ENCODE measurements around the gene GLRA3.
"Not testable (repeated sequence)": the region's sequence is repeated elsewhere in the genome, so short reads cannot be mapped to it uniquely, and the experiment has no call there.

Gene GLRA3

DNA sequence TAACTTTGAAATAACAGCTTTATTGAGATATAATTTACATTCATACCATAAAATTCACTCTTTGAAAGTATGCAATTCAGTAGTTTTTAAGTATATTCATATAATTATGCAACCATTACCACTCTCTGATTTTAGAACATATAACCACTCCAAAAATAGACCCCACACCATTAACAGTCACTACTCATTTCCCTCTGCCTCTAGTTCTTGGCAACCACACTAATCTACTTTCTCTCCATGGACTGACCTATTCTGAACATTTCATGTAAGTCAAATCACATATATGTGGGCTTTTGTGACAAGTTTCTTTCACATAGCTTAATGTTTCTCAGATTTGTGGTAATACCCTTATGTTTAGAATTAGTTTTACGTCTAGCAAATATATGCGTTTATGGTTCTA lies 19.5 kb upstream of the GLRA3 start:
- CTCF ChIA-PET = no interaction called here
- peaks cover 3% of the 10 kb centered on the region for H3K9me3 Mint-ChIP-seq
- no peak overlapping the region for H3K4me3 Mint-ChIP-seq
- H3K27me3 Mint-ChIP-seq = no peaks in the 10 kb centered on the region
- H3K4me1 Mint-ChIP-seq = no peaks in the 10 kb centered on the region
- H3K36me3 Mint-ChIP-seq = no peaks in the 10 kb centered on the region
- no peak for DNase-seq
- H3K27ac Mint-ChIP-seq = no peak overlapping the region

DNA sequence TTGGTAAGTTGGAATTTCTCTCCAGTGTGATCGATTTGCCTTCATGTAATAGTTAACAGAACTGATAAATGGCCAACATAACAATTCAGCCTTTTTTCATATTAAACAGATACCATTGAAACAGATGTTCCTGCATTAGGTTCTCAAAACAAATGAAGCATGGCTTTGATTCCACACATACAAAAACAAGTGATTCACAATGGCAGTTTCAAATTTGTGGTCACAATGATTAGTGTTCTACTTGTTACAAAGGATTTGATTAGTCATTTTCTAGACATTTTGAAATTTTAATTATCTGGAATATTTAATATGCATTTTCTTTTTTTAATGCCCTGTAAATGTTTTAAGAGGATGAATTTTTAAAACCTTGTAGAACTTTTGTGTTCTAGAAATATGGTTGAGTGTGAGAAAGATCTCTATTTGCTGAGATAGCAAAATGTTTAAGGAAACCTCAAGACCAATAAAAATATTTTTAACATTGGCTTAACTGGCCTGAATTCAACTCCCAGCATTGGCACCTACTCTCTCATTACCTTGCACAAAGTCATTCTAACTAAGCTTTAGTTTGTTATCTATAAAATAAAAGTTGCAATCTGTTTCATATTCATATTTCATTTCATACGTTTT lies 18.9 kb upstream of the GLRA3 start:
- Mint-ChIP-seq H3K4me1 (no peaks in the 10 kb centered on the region), H3K27ac (no peak overlapping the region), H3K27me3 (no peaks in the 10 kb centered on the region), H3K36me3 (no peaks in the 10 kb centered on the region), H3K9me3 (peaks cover 3% of the 10 kb centered on the region), H3K4me3 (no peak overlapping the region)
- CTCF ChIA-PET = no interaction called here
- DNase-seq = no peak

DNA sequence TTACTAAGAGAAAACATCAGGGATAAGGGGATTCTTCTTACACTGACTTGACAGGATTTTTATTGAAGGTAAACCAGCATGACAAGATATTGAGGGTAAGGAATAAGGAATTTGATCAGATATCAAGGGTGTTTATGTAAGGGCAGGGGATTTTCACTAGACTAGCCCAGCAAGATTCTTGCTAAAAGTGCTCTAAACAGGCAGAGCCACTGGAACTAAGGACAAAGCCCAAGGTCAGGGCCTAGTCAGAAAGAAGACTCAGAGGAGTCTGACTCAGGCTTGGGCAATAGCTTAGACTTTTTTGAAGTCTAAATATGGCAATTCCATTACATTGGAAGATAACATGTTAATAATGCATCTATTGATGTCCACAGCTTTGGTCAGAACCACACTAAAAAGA lies 6.5 kb upstream of the GLRA3 start:
- Mint-ChIP-seq H3K4me3 (no peak overlapping the region), H3K4me1 (no peaks in the 10 kb centered on the region), H3K9me3 (peaks cover 2% of the 10 kb centered on the region), H3K36me3 (no peaks in the 10 kb centered on the region), H3K27me3 (no peaks in the 10 kb centered on the region), H3K27ac (no peak overlapping the region)
- CTCF ChIA-PET = no interaction called here
- DNase-seq = no peak

GRCh38 chr4:174834477-174834876 lies 5.4 kb upstream of the GLRA3 start:
- no peak for DNase-seq
- H3K27me3 Mint-ChIP-seq = no peaks in the 10 kb centered on the region
- no peaks in the 10 kb centered on the region for H3K4me1 Mint-ChIP-seq
- CTCF ChIA-PET = no interaction called here
- H3K36me3 Mint-ChIP-seq = no peaks in the 10 kb centered on the region
- H3K4me3 Mint-ChIP-seq = no peak overlapping the region
- peaks cover 2% of the 10 kb centered on the region for H3K9me3 Mint-ChIP-seq
- no peak overlapping the region for H3K27ac Mint-ChIP-seq

- DNase-seq = no peak
- CTCF ChIA-PET = no interaction called here
- peaks cover 6% of the 10 kb centered on the region for H3K27me3 Mint-ChIP-seq
- peaks cover 4% of the 10 kb centered on the region for H3K9me3 Mint-ChIP-seq
- H3K4me3 Mint-ChIP-seq = no peak overlapping the region
- H3K36me3 Mint-ChIP-seq = no peaks in the 10 kb centered on the region
- peaks cover 3% of the 10 kb centered on the region for H3K4me1 Mint-ChIP-seq
- H3K27ac Mint-ChIP-seq = no peak overlapping the region
Observed at GRCh38 chr4:174826660-174827059, 2.4 kb downstream of the GLRA3 start.

DNA sequence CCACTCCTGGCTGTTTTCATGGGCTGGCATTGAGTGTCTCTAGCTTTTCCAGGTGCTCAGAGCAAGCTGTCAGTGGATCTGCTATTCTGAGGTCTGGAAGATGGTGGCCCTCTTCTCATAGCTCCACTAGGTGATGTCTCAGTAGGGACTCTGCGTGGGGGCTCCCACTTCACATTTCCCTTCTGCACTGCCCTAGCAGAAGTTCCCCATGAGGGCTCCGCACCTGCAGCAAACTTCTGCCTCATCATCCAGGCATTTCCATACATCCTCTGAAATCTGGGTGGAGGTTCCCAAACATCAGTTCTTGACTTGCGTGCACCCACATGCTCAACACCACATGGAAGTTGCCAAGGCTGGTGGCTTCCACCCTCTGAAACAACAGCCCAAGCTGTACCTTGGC lies 13.8 kb downstream of the GLRA3 start:
- CTCF ChIA-PET = no interaction called here
- Mint-ChIP-seq H3K36me3 (no peaks in the 10 kb centered on the region), H3K27me3 (no peaks in the 10 kb centered on the region), H3K9me3 (no peaks in the 10 kb centered on the region), H3K27ac (no peak overlapping the region), H3K4me3 (no peak overlapping the region), H3K4me1 (no peaks in the 10 kb centered on the region)
- DNase-seq = no peak

- no peak for DNase-seq
- H3K4me1 Mint-ChIP-seq = no peaks in the 10 kb centered on the region
- no peak overlapping the region for H3K4me3 Mint-ChIP-seq
Observed at GRCh38 chr4:174813292-174813691, 15.8 kb downstream of the GLRA3 start.

DNA sequence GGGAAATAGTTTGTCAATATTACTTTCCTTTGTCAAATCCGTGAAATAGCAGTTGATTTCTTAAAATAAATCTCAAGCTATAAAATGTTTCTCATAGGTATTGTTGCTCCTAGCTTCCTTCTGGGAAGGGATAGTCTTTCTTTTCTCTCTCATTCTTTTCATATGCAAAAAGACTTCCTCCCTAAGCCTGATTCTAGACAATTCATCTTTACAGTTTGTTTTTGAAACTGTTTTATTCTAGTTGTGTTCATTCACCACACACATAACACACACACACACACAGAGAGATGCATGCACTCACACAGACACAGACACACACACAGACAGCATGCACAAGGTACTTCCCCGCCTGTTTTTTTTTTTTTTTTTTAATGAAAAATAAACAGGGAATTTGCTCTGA lies 18.2 kb downstream of the GLRA3 start:
- H3K9me3 Mint-ChIP-seq = no peaks in the 10 kb centered on the region
- no peak overlapping the region for H3K27ac Mint-ChIP-seq
- no peak for DNase-seq
- H3K36me3 Mint-ChIP-seq = no peaks in the 10 kb centered on the region
- H3K27me3 Mint-ChIP-seq = no peaks in the 10 kb centered on the region
- no peak overlapping the region for H3K4me3 Mint-ChIP-seq
- H3K4me1 Mint-ChIP-seq = no peaks in the 10 kb centered on the region
- CTCF ChIA-PET = no interaction called here

More at GRCh38 chr4:174813292-174813691, 15.8 kb downstream of the GLRA3 start:
- H3K27me3 Mint-ChIP-seq = no peaks in the 10 kb centered on the region
- CTCF ChIA-PET = no interaction called here
- H3K36me3 Mint-ChIP-seq = no peaks in the 10 kb centered on the region
- H3K9me3 Mint-ChIP-seq = no peaks in the 10 kb centered on the region
- H3K27ac Mint-ChIP-seq = no peak overlapping the region

GRCh38 chr4:174808836-174809235 lies 20.2 kb downstream of the GLRA3 start:
- no peak for DNase-seq
- no peaks in the 10 kb centered on the region for H3K36me3 Mint-ChIP-seq
- H3K4me1 Mint-ChIP-seq = no peaks in the 10 kb centered on the region
- H3K9me3 Mint-ChIP-seq = no peaks in the 10 kb centered on the region
- H3K4me3 Mint-ChIP-seq = no peak overlapping the region
- no peaks in the 10 kb centered on the region for H3K27me3 Mint-ChIP-seq
- CTCF ChIA-PET = no interaction called here
- H3K27ac Mint-ChIP-seq = no peak overlapping the region

- no peak for DNase-seq
- CTCF ChIA-PET = no interaction called here
- no peaks in the 10 kb centered on the region for H3K4me1 Mint-ChIP-seq
- no peaks in the 10 kb centered on the region for H3K27me3 Mint-ChIP-seq
- H3K9me3 Mint-ChIP-seq = no peaks in the 10 kb centered on the region
- H3K36me3 Mint-ChIP-seq = no peaks in the 10 kb centered on the region
- H3K27ac Mint-ChIP-seq = no peak overlapping the region
- no peak overlapping the region for H3K4me3 Mint-ChIP-seq
Observed at GRCh38 chr4:174808119-174808518, 20.9 kb downstream of the GLRA3 start.

GRCh38 chr4:174805746-174806145 lies 23.3 kb downstream of the GLRA3 start:
- no peaks in the 10 kb centered on the region for H3K36me3 Mint-ChIP-seq
- no peaks in the 10 kb centered on the region for H3K9me3 Mint-ChIP-seq
- no peaks in the 10 kb centered on the region for H3K4me1 Mint-ChIP-seq
- no peak overlapping the region for H3K27ac Mint-ChIP-seq
- no peaks in the 10 kb centered on the region for H3K27me3 Mint-ChIP-seq
- DNase-seq = no peak
- CTCF ChIA-PET = no interaction called here
- no peak overlapping the region for H3K4me3 Mint-ChIP-seq

GRCh38 chr4:174794543-174795094 lies 34.4 kb downstream of the GLRA3 start:
- Mint-ChIP-seq H3K4me1 (no peaks in the 10 kb centered on the region), H3K4me3 (no peak overlapping the region), H3K9me3 (no peaks in the 10 kb centered on the region), H3K36me3 (no peaks in the 10 kb centered on the region), H3K27me3 (no peaks in the 10 kb centered on the region), H3K27ac (no peak overlapping the region)
- CTCF ChIA-PET = no interaction called here
- no peak for DNase-seq

DNA sequence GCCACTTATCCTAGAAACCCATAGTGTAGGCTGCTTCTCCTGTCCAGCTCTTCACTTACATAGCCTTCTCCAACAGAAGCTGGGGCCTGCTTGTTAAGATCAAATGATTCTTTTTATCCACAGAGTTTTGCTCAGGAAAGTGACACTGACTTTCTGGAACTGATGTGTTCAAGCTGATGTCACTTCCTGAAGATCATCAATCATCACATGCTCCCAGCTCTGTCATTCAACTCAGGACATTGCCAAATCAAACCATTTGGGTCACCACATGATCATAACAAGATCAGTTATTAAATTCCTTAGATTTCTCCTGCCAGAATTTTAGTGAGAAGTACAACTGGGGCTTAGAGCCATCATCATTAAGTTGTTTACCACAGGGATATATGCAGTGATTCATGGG lies 39.4 kb downstream of the GLRA3 start:
- DNase-seq = no peak
- Mint-ChIP-seq H3K4me3 (no peak overlapping the region), H3K9me3 (no peaks in the 10 kb centered on the region), H3K27ac (no peak overlapping the region), H3K36me3 (no peaks in the 10 kb centered on the region), H3K4me1 (no peaks in the 10 kb centered on the region), H3K27me3 (no peaks in the 10 kb centered on the region)
- CTCF ChIA-PET = no interaction called here

DNA sequence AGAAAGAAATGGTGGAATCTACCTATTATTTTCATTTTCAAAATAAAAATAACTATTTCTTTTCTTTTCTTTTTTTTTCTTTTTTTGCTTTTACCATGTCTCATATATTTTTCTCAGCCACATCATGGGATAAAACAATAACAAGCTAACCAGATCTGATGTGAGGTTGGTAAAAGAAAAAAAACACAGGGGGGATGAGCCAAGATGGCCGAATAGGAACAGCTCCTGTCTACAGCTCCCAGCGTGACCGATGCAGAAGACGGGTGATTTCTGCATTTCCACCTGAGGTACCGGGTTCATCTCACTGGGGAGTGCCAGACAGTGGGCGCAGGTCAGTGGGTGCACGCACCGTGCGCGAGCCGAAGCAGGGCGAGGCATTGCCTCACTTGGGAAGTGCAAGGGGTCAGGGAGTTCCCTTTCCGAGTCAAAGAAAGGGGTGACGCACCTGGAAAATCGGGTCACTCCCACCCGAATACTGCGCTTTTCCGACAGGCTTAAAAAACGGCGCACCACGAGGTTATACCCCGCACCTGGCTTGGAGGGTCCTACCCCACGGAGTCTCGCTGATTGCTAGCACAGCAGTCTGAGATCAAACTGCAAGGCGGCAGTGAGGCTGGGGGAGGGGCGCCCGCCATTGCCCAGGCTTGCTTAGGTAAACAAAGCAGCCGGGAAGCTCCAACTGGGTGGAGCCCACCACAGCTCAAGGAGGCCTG lies 50.6 kb downstream of the GLRA3 start:
- H3K27me3 Mint-ChIP-seq, H3K27ac Mint-ChIP-seq, H3K9me3 Mint-ChIP-seq, H3K4me3 Mint-ChIP-seq, H3K4me1 Mint-ChIP-seq, CTCF ChIA-PET, H3K36me3 Mint-ChIP-seq, DNase-seq: not testable (repeated sequence)

DNA sequence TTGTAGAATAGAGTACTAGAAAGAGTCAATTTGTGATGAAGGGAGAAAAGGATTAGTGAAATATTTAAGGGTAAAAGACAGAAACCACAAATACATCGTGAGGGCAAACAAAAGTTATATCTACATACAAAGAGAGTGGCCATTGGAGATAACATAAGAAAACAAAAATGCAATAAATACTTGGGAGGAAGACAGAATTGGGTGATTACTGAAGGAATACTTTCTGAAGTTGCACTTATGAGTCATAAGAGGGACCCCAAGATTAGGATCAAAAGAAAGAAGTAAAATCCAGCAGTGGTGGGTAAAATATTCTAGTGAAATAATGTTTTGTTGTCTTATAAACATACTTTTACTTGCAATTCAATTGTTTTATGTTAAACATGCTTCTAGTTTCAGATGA lies 53.7 kb downstream of the GLRA3 start:
- CTCF ChIA-PET = interaction anchor here (1.2 kb wide), 1 partner anchor 11 kb away, joined by 4 read pairs; no protein-coding TSS in a partner anchor
- Mint-ChIP-seq H3K9me3 (no peaks in the 10 kb centered on the region), H3K4me3 (no peak overlapping the region), H3K36me3 (no peaks in the 10 kb centered on the region), H3K27me3 (no peaks in the 10 kb centered on the region), H3K27ac (no peak overlapping the region), H3K4me1 (no peaks in the 10 kb centered on the region)
- DNase-seq = no peak
